Kidney capillary endothelial cell (primary cell): ENCODE measurements around the gene KRTAP10-6.
"Not testable (repeated sequence)": the region's sequence is repeated elsewhere in the genome, so short reads cannot be mapped to it uniquely, and the experiment has no call there.

ENCODE experiments used
- DNase-seq: peaks from one replicate; pipeline ENCODE4 v3.0.0-alpha.2; 2018; ENCODE audit warnings: low spot score

Gene KRTAP10-6

GRCh38 chr21:44578371-44579055, 13.8 kb downstream of the KRTAP10-6 start:
- DNase-seq: no peak

DNA sequence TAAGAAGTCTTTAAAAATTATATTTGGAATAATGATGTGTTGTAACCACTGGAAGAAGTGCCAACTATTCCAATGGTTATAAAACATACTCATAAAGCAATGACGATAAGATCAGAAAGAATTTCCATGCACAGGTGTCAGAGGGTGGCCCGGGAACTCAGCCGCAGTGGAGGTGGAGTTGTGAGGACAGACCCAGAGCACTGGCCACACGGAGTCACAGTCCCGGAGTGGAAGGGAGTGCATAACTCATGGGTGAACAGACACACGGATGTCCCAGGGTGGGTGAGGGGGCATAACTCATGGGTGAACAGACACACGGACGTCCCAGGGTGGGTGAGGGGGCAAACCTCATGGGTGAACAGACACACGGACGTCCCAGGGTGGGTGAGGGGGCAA, 16.3 kb downstream of the KRTAP10-6 start:
- DNase-seq: no peak

- no peak for DNase-seq
Observed at GRCh38 chr21:44575307-44576024, 16.8 kb downstream of the KRTAP10-6 start.

DNA sequence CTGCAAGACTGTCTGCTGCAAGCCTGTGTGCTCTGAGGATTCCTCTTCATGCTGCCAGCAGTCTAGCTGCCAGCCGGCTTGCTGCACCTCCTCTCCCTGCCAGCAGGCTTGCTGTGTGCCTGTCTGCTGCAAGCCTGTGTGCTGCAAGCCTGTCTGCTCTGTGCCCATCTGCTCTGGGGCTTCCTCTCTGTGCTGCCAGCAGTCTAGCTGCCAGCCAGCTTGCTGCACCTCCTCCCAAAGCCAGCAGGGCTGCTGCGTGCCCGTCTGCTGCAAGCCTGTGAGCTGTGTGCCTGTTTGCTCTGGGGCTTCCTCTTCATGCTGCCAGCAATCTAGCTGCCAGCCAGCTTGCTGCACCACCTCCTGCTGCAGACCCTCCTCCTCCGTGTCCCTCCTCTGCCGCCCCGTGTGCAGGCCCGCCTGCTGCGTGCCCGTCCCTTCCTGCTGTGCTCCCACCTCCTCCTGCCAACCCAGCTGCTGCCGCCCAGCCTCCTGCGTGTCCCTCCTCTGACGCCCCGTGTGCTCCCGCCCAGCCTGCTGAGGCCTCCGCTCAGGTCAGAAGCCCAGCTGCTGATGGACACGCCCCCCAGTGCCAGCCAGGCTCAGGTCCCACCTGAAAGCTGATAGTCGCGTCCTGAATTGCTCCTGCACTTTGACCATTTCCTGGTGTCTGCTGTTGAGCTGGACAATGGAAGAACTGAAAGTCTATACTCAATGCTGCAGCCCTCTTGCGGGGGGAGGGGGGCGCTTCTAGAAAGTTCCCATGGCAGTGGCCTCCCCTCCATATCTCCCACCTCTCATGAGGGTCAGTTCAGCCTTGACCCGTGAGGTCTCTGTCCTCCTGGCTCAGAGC, 17.6 kb downstream of the KRTAP10-6 start:
- DNase-seq: no peak

- not testable (repeated sequence) for DNase-seq
Observed at GRCh38 chr21:44573630-44574456, 18.5 kb downstream of the KRTAP10-6 start, which contains the start of gene KRTAP10-4. KRTAP10-4 (plus strand) TSS chr21:44573729; CDS start chr21:44573759, 30 bp downstream.

- no peak for DNase-seq
Observed at GRCh38 chr21:44572959-44573583, 19.2 kb downstream of the KRTAP10-6 start.

GRCh38 chr21:44571844-44572782, 20.2 kb downstream of the KRTAP10-6 start:
- DNase-seq: no peak

DNA sequence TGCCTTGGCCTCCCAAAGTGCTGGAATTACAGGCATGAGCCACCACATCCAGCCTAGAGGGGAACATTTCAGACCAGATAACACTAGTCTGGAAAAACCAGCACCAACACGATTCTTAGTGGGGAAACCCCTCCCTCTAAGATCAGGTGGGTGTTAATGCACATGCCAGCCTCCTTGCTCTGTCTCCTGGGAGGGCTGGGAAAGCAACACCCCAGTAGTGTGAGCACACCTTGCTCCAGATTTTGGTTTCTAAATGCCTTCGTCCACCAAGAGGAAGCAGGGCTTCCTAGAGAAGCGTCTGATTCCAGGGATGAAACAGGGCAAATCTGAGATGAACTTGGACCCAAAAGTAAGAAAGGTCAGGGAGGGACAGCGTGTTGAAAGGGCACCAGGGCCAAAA, 21.0 kb downstream of the KRTAP10-6 start:
- no peak for DNase-seq

- no peak for DNase-seq
Observed at GRCh38 chr21:44569861-44570517, 22.3 kb downstream of the KRTAP10-6 start.

DNA sequence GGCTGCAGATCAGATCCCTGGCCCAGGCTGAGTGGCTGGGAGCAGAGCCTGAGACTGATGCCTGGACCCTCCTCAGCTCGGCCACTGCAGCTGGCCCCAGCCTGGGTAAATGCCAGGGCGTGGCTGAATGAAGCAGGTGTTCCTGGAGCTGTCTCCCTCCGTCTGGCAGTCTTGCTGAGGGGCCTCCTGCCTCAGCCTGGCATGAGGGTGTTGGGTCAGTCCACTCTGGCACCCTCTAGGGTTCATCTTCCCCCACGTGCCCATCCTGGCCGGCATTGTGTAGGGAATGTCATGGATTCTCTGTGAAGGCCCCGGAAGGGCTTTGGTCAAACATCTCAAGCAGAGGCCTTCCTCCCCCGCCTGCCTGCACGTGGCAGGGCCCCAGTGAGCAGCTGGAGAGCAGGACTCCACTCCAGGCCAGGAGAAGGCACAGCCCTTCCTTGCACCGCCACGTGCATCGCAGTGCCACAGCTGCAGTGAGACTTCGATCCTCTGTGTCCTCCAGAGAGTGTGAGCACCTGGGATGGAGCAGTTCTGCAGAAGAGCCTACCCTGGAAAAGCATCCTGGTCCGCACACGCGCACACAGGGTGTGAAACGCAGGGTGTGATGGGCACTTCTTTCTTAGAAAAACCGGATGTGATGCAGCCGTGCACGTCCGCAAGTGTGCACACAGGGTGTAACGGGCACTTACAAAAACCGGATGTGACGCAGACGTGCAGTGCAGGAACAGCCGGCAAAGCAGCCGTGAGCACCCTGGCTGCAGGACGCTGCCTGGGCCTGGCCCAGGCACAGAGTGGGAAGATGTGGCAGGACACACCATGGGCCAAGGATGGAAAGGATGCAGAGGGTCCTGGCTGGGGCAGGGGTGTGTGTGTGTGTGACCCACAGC, 23.4 kb downstream of the KRTAP10-6 start:
- no peak for DNase-seq

- DNase-seq: no peak
Observed at GRCh38 chr21:44568261-44568660, 24.0 kb downstream of the KRTAP10-6 start.

DNA sequence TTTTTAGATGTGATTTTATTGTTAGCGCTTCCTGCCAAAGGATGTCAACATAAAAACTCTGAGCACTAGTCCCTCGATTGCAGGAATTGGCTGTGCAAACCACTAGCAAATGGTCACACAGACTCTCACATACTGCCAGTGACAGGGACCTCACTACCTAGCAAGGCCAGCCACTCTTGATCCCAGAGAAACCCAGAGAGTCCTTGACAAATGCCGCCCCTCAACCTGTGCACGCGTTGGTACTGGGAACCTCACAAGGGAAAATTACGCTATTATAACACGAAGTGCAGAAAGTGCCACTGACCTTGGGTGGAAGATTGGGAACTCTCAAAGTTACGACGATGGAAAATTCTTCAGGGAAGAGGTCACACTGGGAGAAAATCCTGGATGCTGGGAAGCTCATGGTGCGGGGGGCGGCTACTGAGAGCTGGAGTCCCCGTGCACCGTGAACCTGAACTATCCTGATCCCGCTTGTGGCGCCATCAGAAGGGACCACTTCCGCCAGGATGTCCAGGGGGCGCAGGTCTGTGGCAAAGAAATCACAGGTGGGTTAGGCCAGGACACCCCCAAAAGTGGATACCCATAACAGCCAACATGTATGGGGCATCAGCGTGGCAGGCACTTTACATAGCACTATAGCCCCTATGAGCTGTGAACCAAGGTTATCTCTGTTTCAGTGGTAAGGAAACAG, 24.7 kb downstream of the KRTAP10-6 start:
- DNase-seq: no peak

GRCh38 chr21:44566403-44566802, 25.9 kb downstream of the KRTAP10-6 start:
- no peak for DNase-seq

- no peak for DNase-seq
Observed at GRCh38 chr21:44564886-44565598, 27.3 kb downstream of the KRTAP10-6 start.

GRCh38 chr21:44564099-44564498, 28.2 kb downstream of the KRTAP10-6 start:
- DNase-seq: no peak

GRCh38 chr21:44558695-44559094, 33.6 kb downstream of the KRTAP10-6 start, which contains the start of gene KRTAP10-3:
KRTAP10-3 (minus strand) TSS chr21:44558795; CDS start chr21:44558715, 80 bp downstream.
- no peak for DNase-seq

DNA sequence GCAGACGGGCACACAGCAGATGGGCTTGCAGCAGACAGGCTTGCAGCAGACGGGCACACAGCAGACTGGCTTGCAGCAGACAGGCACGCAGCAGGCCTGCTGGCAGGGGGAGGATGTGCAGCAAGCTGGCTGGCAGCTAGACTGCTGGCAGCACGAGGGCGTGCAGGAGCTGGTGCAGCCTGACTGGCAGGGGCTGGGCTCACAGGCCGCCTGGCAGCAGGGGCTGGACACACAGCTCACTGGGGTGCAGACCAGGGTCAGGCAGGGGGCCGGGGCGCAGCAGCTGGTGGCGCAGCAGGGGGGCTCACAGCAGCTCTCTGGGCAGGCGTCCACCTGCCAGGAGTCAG, 34.0 kb downstream of the KRTAP10-6 start:
- not testable (repeated sequence) for DNase-seq
